Prostate gland (tissue), 2 donors: Measurements from ENCODE around the gene SLC44A5. TPM values are rescaled to one million over a fixed set of nuclear protein-coding genes. Genes with fewer than 3 reads are reported as not detected.
"Not testable (repeated sequence)": the region's sequence is repeated elsewhere in the genome, so short reads cannot be mapped to it uniquely, and the experiment has no call there.

Experiments used
- DNase-seq: peaks from one replicate; pipeline ENCODE4 v3.0.0-alpha.2; 2019; ENCODE audit warnings: low spot score
- H3K27ac ChIP-seq, 2 donors: fragments of 200-600 bp; sonication (generic); 2 replicates each; pipeline ENCODE4 v1.5.1; 2017 to 2019
- H3K27me3 ChIP-seq: fragments of 200-600 bp; sonication (generic); replicated peaks from 2 replicates; pipeline ENCODE4 v1.5.1; 2019; ENCODE audit not compliant: insufficient read depth
- H3K36me3 ChIP-seq, 2 donors: fragments of 200-600 bp; sonication (generic); 1 replicate in 1 of 2; 2 replicates in 1 of 2; pipeline versions ENCODE4 v1.5.1 to v1.8.1; 2017 to 2019
- H3K4me1 ChIP-seq: fragments of 200-600 bp; sonication (generic); replicated peaks from 2 replicates; pipeline ENCODE4 v1.5.1; 2019
- H3K4me3 ChIP-seq, 2 donors: fragments of 200-600 bp; sonication (generic); 2 replicates each; pipeline ENCODE4 v1.5.1; 2017 to 2019
- H3K9me3 ChIP-seq: fragments of 200-600 bp; sonication (generic); 2 replicates; pipeline ENCODE4 v1.5.1; 2017
- POLR2A ChIP-seq: fragments of 450-650 bp; IDR thresholded peaks from one replicate; pipeline ENCODE4 v1.6.1; 2016; ENCODE audit warnings: antibody characterized with exemption, mild to moderate bottlenecking
- POLR2AphosphoS5 ChIP-seq: sonication (generic); formaldehyde crosslinking; IDR thresholded peaks from one replicate; pipeline ENCODE4 v1.6.1; 2017; ENCODE audit warnings: antibody characterized with exemption
- WGBS: methylation state at CpG from one replicate; pipeline ENCODE4 v1.1.5; 2018; 5-methylcytosine and 5-hydroxymethylcytosine counted together
- intact Hi-C: fragments of 100-400 bp; cut with DNase I; formaldehyde crosslinking; loops from one replicate; pipeline ENCODE4 v1.14.2; 2022
- total RNA-seq, 2 donors: library from RNA; depleted of rRNA; stranded (reverse); fragments of >200 nt; gene quantifications; one replicate each; pipeline ENCODE4 v1.1.0, GENCODE V29; 2016
- TF ChIP-seq, protein P1 (sequence below), 4 experiments: fragments of 200-600 bp in 2 of 4; fragments of 450-650 bp in 2 of 4; sonication (generic) in 2 of 4; IDR thresholded peaks; 1 replicate in 3 of 4; 2 replicates in 1 of 4; pipeline ENCODE4 v1.5.1; 2016 to 2019; ENCODE audit warnings: antibody characterized with exemption in 4 of 4, mild to moderate bottlenecking in 2 of 4, moderate library complexity in 2 of 4

The SLC44A5 gene
- total RNA-seq, 2 donors from 2014 or later: 0.57 to 3.3 TPM

DNA sequence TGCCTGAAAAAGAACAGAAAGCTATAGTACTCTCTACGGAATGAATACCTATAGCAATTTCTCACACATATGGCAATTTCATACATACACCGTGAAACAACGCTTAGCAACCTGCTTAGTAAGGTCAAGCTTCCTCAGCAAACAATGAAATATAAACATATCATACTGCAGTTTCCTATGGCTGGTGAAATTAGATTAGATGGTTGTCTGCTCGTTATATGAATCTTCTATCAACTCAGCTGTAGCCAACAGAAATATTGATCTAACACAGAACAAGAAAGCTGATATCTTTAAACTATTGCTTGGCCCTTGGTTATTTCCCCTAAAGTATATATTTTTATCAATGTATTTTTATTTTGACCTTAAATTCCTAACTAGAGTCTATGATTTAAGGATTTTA is 187.8 kb downstream of the SLC44A5 start:
- DNase-seq: no peak
- Histone ChIP-seq H3K9me3 (no peaks in the 10 kb centered on the region), H3K36me3 (no peaks in the 10 kb centered on the region), H3K27ac (no peak overlapping the region), H3K4me3 (no peak overlapping the region), H3K4me1 (no peaks in the 10 kb centered on the region), H3K27me3 (no peaks in the 10 kb centered on the region)
- 65% methylated on average over 4 of the region's 4 CpGs for WGBS
- intact Hi-C loops: no loop called here
- TF ChIP-seq POLR2AphosphoS5: no peak
- TF ChIP-seq, protein P1, sequence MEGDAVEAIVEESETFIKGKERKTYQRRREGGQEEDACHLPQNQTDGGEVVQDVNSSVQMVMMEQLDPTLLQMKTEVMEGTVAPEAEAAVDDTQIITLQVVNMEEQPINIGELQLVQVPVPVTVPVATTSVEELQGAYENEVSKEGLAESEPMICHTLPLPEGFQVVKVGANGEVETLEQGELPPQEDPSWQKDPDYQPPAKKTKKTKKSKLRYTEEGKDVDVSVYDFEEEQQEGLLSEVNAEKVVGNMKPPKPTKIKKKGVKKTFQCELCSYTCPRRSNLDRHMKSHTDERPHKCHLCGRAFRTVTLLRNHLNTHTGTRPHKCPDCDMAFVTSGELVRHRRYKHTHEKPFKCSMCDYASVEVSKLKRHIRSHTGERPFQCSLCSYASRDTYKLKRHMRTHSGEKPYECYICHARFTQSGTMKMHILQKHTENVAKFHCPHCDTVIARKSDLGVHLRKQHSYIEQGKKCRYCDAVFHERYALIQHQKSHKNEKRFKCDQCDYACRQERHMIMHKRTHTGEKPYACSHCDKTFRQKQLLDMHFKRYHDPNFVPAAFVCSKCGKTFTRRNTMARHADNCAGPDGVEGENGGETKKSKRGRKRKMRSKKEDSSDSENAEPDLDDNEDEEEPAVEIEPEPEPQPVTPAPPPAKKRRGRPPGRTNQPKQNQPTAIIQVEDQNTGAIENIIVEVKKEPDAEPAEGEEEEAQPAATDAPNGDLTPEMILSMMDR (IDR thresholded peaks at IDR 0.05): no peak
- TF ChIP-seq POLR2A: no peak

DNA sequence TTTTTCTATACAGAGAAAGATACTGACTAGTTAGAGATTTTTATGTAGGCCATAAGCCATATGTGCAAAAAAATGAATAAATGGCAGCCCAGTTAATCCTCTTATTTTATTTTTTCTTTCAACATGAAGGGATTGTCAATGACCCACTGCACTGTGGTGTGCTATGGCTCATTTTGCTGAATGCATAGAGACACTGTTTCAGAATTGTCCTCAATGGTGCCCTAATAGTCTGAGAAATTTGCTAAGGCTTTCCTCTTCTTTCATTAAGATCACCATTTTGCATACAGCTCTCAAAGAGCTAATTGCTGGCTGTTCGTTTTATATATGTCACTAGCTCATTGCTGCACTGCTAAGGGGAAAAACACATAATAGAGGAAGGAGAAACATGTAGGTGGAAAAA is 189.5 kb downstream of the SLC44A5 start:
- TF ChIP-seq, protein P1 (IDR thresholded peaks at IDR 0.05): no peak
- TF ChIP-seq POLR2A (no peak), POLR2AphosphoS5 (no peak)
- DNase-seq: no peak
- no peak overlapping the region for H3K4me3 ChIP-seq
- H3K9me3 ChIP-seq: no peaks in the 10 kb centered on the region
- H3K4me1 ChIP-seq: no peaks in the 10 kb centered on the region
- H3K27me3 ChIP-seq: no peaks in the 10 kb centered on the region
- no peaks in the 10 kb centered on the region for H3K36me3 ChIP-seq
- intact Hi-C loops: no loop called here
- H3K27ac ChIP-seq: no peak overlapping the region
- WGBS: 78% methylated on average over 1 of the region's 1 CpG

DNA sequence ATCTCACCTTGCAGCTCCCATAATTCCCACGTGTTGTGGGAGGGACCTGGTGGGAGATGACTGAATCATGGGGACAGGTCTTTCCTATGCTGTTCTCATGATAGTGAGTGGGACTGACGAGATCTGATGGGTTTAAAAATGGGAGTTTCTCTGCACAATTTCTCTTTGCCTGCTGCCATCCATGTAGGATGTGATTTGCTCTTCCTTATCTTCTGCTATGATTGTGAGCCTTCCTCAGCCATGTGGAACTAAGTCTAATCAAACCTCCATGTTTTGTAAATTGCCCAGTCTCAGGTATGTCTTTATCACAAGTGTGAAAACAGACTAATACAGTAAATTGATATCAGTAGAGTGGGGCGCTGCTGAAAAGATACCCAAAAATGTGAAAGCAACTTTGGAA is 195.7 kb downstream of the SLC44A5 start:
- H3K9me3 ChIP-seq: no peaks in the 10 kb centered on the region
- intact Hi-C loops: no loop called here
- H3K27me3 ChIP-seq: no peaks in the 10 kb centered on the region
- 85% methylated on average over 3 of the region's 3 CpGs for WGBS
- no peaks in the 10 kb centered on the region for H3K4me1 ChIP-seq
- no peaks in the 10 kb centered on the region for H3K36me3 ChIP-seq
- no peak overlapping the region for H3K27ac ChIP-seq
- no peak overlapping the region for H3K4me3 ChIP-seq
- DNase-seq: no peak
- TF ChIP-seq, protein P1 (IDR thresholded peaks at IDR 0.05): no peak

DNA sequence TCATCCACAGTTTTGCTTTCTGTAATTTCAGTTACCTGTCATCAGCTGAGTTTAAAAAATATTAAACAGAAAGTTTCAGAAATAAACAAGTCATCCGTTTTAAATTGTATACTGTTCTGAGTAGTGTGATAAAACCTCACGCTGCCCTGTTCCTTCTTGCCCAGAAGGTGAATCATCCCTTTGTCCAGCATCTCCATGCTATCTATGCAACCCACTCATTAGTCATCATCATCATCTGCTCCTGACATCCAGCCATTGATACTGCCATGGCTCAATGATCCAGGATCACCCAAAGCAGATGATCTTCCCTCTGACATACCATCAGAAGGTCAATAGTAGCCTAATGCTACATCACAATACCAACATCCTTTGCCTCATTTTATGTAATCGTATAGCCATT is 198.3 kb downstream of the SLC44A5 start:
- intact Hi-C loops: no loop called here
- no peak for DNase-seq
- TF ChIP-seq, protein P1 (IDR thresholded peaks at IDR 0.05): no peak
- no peak for TF ChIP-seq POLR2A
- no peak for TF ChIP-seq POLR2AphosphoS5
- no peaks in the 10 kb centered on the region for H3K4me1 ChIP-seq
- H3K27ac ChIP-seq: no peak overlapping the region
- no peaks in the 10 kb centered on the region for H3K9me3 ChIP-seq
- H3K36me3 ChIP-seq: no peaks in the 10 kb centered on the region
- WGBS: 85% methylated on average over 3 of the region's 3 CpGs
- H3K27me3 ChIP-seq: no peaks in the 10 kb centered on the region
- H3K4me3 ChIP-seq: no peak overlapping the region

DNA sequence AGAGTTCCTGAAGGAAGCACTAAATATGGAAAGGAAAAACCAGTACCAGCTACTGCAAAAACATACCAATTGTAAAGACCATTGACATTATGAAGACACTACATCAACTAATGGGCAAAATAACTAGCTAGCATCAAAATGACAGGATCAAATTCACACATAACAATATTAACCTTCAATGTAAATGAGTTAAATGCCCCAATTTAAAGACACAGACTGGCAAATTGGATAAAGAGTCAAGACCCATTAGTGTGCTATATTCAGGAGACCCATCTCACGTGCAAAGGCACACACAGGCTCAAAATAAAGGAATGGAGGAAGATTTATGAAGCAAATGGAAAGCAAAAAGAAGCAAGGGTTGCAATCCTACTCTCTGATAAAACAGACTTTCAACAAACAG is 206.2 kb downstream of the SLC44A5 start:
- H3K27me3 ChIP-seq, H3K36me3 ChIP-seq, H3K4me3 ChIP-seq, DNase-seq, intact Hi-C loops, H3K9me3 ChIP-seq, H3K4me1 ChIP-seq, H3K27ac ChIP-seq: not testable (repeated sequence)
- WGBS: 59% methylated on average over 1 of the region's 1 CpG

DNA sequence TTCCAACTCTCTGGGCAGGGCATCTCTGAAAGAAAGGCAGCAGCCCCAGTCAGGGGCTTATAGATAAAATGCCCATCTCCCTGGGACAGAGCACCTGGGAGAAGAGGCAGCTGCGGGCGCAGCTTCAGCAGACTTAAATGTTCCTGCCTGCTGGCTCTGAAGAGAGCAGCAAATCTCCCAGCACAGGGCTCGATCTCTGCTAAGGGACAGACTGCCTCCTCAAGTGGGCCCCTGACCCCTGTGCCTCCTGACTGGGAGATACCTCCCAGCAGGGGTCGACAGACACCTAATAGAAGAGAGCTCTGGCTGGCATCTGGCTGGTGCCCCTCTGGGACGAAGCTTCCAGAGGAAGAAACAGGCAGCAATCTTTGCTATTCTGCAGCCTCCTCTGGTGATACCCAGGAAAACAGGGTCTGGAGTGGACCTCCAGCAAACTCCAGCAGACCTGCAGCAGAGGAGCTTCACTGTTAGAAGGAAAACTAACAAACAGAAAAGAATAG is 207.7 kb downstream of the SLC44A5 start:
- H3K27ac ChIP-seq, H3K36me3 ChIP-seq, intact Hi-C loops, H3K4me1 ChIP-seq, DNase-seq, H3K9me3 ChIP-seq, H3K4me3 ChIP-seq, H3K27me3 ChIP-seq: not testable (repeated sequence)
- WGBS: 72% methylated on average over 5 of the region's 5 CpGs
